Measurements from ENCODE around the gene TGFBRAP1. TPM values are rescaled to one million over a fixed set of nuclear protein-coding genes. Genes with fewer than 3 reads are reported as not detected.

The TGFBRAP1 gene
- total RNA-seq, 1 experiment from 2014 or later, result 16.7 TPM

GRCh38 chr2:105317937-105318336 is 11.6 kb downstream of the TGFBRAP1 start:
- no peak overlapping the region for H3K4me2 ChIP-seq
- intact Hi-C loops (cut with micrococcal nuclease; ENCODE audit: unreplicated experiment), result no loop called here
- H4K20me1 ChIP-seq (ENCODE audit: insufficient read depth), result peaks cover 19% of the 10 kb centered on the region
- no peaks in the 10 kb centered on the region for H3K9me3 ChIP-seq (ENCODE audit: insufficient read depth, low read depth)
- TF ChIP-seq CTCF (conservative IDR thresholded peaks at IDR 0.05), result no peak
- TF ChIP-seq EZH2 (IDR thresholded peaks at IDR 0.05; ENCODE audit: low read depth), result no peak
- no peaks in the 10 kb centered on the region for H3K4me1 ChIP-seq (replicated peaks; ENCODE audit: insufficient read depth)
- no peaks in the 10 kb centered on the region for H3K9me2 ChIP-seq (ENCODE audit: insufficient read depth)
- peaks cover 56% of the 10 kb centered on the region for H3K79me2 ChIP-seq (ENCODE audit: low read depth)
- no peak overlapping the region for H2AFZ ChIP-seq
- no peaks in the 10 kb centered on the region for H3K27me3 ChIP-seq (ENCODE audit: insufficient read depth, low read depth)
- DNase-seq, result no peak
- H3K36me3 ChIP-seq (ENCODE audit: low read depth), result 0 out of 2 replicates have a peak, but pooled peaks cover 3% of the 10 kb centered on the region
- H3K27ac ChIP-seq, result no peak overlapping the region
- H3F3A ChIP-seq (ENCODE audit: insufficient read depth, low read depth), result no peaks in the 10 kb centered on the region
- ChIA-PET POLR2A (ENCODE audit: unreplicated experiment) (no interaction called here), CTCF (no interaction called here)
- no TSS peak for BruUV-seq (replicated peaks)
- no peak overlapping the region for H3K4me3 ChIP-seq

- no TSS peak for BruUV-seq (replicated peaks)
- Histone ChIP-seq H3K27ac (no peak overlapping the region), H3K27me3 (ENCODE audit: insufficient read depth, low read depth) (no peaks in the 10 kb centered on the region), H3K4me3 (no peak overlapping the region), H3K4me1 (replicated peaks; ENCODE audit: insufficient read depth) (no peaks in the 10 kb centered on the region), H4K20me1 (ENCODE audit: insufficient read depth) (peaks cover 14% of the 10 kb centered on the region; the same call in 1 of the 2 replicates), H3K4me2 (no peak overlapping the region), H3K36me3 (ENCODE audit: low read depth) (no peaks in the 10 kb centered on the region), H3K79me2 (ENCODE audit: low read depth) (peaks cover 47% of the 10 kb centered on the region), H2AFZ (no peak overlapping the region), H3F3A (ENCODE audit: insufficient read depth, low read depth) (no peaks in the 10 kb centered on the region), H3K9me3 (ENCODE audit: insufficient read depth, low read depth) (no peaks in the 10 kb centered on the region), H3K9me2 (ENCODE audit: insufficient read depth) (no peaks in the 10 kb centered on the region)
- TF ChIP-seq CTCF (conservative IDR thresholded peaks at IDR 0.05), result no peak
- TF ChIP-seq EZH2 (IDR thresholded peaks at IDR 0.05; ENCODE audit: low read depth), result no peak
- ChIA-PET CTCF (interaction anchor here (0.6 kb wide), 1 partner anchor 1267 kb away, joined by 7 read pairs; no protein-coding TSS in a partner anchor), POLR2A (ENCODE audit: unreplicated experiment) (no interaction called here)
- DNase-seq, result no peak
- intact Hi-C loops (cut with micrococcal nuclease; ENCODE audit: unreplicated experiment), result no loop called here
These were observed 14.2 kb downstream of the TGFBRAP1 start for GRCh38 chr2:105315314-105315713.

GRCh38 chr2:105313877-105314276 is 15.7 kb downstream of the TGFBRAP1 start:
- TF ChIP-seq CTCF (conservative IDR thresholded peaks at IDR 0.05) (no peak), EZH2 (IDR thresholded peaks at IDR 0.05; ENCODE audit: low read depth) (no peak)
- Histone ChIP-seq H3K27ac (no peak overlapping the region), H3K9me3 (ENCODE audit: insufficient read depth, low read depth) (no peaks in the 10 kb centered on the region), H4K20me1 (ENCODE audit: insufficient read depth) (peaks cover 9% of the 10 kb centered on the region), H3K4me2 (no peak overlapping the region), H2AFZ (no peak overlapping the region), H3K9me2 (ENCODE audit: insufficient read depth) (no peaks in the 10 kb centered on the region), H3F3A (ENCODE audit: insufficient read depth, low read depth) (no peaks in the 10 kb centered on the region), H3K4me3 (no peak overlapping the region), H3K36me3 (ENCODE audit: low read depth) (no peaks in the 10 kb centered on the region), H3K4me1 (replicated peaks; ENCODE audit: insufficient read depth) (no peaks in the 10 kb centered on the region), H3K27me3 (ENCODE audit: insufficient read depth, low read depth) (no peaks in the 10 kb centered on the region), H3K79me2 (ENCODE audit: low read depth) (peaks cover 39% of the 10 kb centered on the region)
- BruUV-seq (replicated peaks), result no TSS peak
- no peak for DNase-seq
- intact Hi-C loops (cut with micrococcal nuclease; ENCODE audit: unreplicated experiment), result no loop called here
- POLR2A ChIA-PET (ENCODE audit: unreplicated experiment), result no interaction called here
- CTCF ChIA-PET, result interaction anchor here (0.6 to 0.7 kb wide), 2 partner anchors 26 to 32 kb away, joined by 3 to 5 read pairs; no protein-coding TSS in a partner anchor

All from PC-9 (cell line).